ENCODE results near the gene TENT5C.
A peak's percentile ranks its signal among the peaks of the same experiment; 100 is the strongest.

The TENT5C gene

DNA sequence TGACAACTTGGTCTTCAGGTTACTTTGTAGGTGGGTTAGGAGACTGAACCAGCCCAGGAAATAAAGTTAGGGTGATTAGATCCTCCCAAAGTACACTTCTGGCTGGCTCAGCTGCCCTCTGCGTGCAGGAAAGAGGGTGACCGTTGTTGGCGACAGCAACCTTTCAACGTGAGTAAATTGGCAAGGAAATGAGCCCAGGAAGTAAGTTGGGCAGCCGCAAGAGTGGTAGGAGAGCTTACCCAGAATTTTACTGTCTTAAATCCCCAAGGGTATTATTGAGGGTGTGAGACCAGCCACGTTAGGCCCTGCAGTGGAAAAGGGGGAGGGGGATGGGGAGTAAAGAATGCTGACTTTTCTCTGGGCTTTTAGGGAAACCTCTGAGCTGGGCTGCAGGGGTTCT is 1.6 kb downstream of the TENT5C start:
- Histone ChIP-seq H4K20me1 (ENCODE audit: insufficient read depth, low read length) (no peaks in the 10 kb centered on the region), H3K79me2 (ENCODE audit: insufficient read depth, low read length) (no peaks in the 10 kb centered on the region), H3K9ac (ENCODE audit: low read length) (peak overlapping the region; percentile 49; the same call in 1 of the 2 replicates), H3K27me3 (ENCODE audit: insufficient read depth, low read length) (no peaks in the 10 kb centered on the region), H3K36me3 (ENCODE audit: insufficient read depth, low read length) (no peaks in the 10 kb centered on the region), H3K9me2 (ENCODE audit: low read depth, low read length) (no peaks in the 10 kb centered on the region), H3K27ac (ENCODE audit: low read depth, low read length, poor library complexity, severe bottlenecking) (no peak overlapping the region), H3K4me3 (ENCODE audit: low read depth, low read length, poor library complexity, severe bottlenecking) (peak overlapping the region; percentile 76), H3K9me3 (ENCODE audit: low read length) (no peaks in the 10 kb centered on the region), H2AFZ (ENCODE audit: low read length) (no peak overlapping the region), H3F3A (ENCODE audit: insufficient read depth, low read length) (no peaks in the 10 kb centered on the region), H3K4me2 (ENCODE audit: low read length) (peak overlapping the region; percentile 93), H3K4me1 (ENCODE audit: insufficient read depth, low read length, severe bottlenecking) (peaks cover 42% of the 10 kb centered on the region)
- no peak for TF ChIP-seq EZH2 (IDR thresholded peaks at IDR 0.05; ENCODE audit: borderline replicate concordance, low read length)
- TF ChIP-seq, protein P1, sequence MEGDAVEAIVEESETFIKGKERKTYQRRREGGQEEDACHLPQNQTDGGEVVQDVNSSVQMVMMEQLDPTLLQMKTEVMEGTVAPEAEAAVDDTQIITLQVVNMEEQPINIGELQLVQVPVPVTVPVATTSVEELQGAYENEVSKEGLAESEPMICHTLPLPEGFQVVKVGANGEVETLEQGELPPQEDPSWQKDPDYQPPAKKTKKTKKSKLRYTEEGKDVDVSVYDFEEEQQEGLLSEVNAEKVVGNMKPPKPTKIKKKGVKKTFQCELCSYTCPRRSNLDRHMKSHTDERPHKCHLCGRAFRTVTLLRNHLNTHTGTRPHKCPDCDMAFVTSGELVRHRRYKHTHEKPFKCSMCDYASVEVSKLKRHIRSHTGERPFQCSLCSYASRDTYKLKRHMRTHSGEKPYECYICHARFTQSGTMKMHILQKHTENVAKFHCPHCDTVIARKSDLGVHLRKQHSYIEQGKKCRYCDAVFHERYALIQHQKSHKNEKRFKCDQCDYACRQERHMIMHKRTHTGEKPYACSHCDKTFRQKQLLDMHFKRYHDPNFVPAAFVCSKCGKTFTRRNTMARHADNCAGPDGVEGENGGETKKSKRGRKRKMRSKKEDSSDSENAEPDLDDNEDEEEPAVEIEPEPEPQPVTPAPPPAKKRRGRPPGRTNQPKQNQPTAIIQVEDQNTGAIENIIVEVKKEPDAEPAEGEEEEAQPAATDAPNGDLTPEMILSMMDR (IDR thresholded peaks at IDR 0.05; ENCODE audit: low read length) = no peak

DNA sequence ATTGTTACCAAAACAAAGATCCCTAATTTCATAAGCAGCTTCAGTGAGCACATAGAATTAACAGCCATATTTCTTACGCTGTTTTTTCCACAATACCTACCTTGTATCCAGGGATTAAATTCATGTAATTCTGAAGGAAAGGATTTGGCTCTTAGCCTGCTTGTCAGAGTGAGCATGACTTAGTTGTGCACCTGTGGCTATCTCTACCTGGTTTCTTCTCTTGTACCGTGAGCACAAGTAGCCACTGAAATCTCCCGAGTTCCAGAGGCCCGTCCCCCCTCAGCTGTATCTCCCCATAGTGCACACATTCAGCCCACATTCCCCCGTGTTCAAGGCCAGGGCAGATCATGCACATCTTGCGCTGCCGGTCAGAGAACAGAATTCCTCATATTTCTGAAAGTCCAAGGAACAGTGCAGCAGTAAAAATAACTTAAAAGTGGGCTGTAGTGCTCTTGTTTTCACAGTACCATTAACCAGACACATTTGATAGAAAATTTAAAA is 2.3 kb downstream of the TENT5C start:
- Histone ChIP-seq H3K4me1 (ENCODE audit: insufficient read depth, low read length, severe bottlenecking) (peaks cover 49% of the 10 kb centered on the region), H3K27ac (ENCODE audit: low read depth, low read length, poor library complexity, severe bottlenecking) (no peak overlapping the region), H3K9me3 (ENCODE audit: low read length) (no peaks in the 10 kb centered on the region), H3K4me2 (ENCODE audit: low read length) (peak overlapping the region; percentile 93; the same call in 1 of the 2 replicates), H3K4me3 (ENCODE audit: low read depth, low read length, poor library complexity, severe bottlenecking) (peak overlapping the region; percentile 76), H3K36me3 (ENCODE audit: insufficient read depth, low read length) (no peaks in the 10 kb centered on the region), H3K9me2 (ENCODE audit: low read depth, low read length) (no peaks in the 10 kb centered on the region), H3K79me2 (ENCODE audit: insufficient read depth, low read length) (no peaks in the 10 kb centered on the region), H3K27me3 (ENCODE audit: insufficient read depth, low read length) (no peaks in the 10 kb centered on the region), H3K9ac (ENCODE audit: low read length) (no peak overlapping the region; the same call in 1 of the 2 replicates), H3F3A (ENCODE audit: insufficient read depth, low read length) (no peaks in the 10 kb centered on the region), H2AFZ (ENCODE audit: low read length) (no peak overlapping the region), H4K20me1 (ENCODE audit: insufficient read depth, low read length) (no peaks in the 10 kb centered on the region)
- no peak for TF ChIP-seq EZH2 (IDR thresholded peaks at IDR 0.05; ENCODE audit: borderline replicate concordance, low read length)
- TF ChIP-seq, protein P1 (IDR thresholded peaks at IDR 0.05; ENCODE audit: low read length) = no peak

DNA sequence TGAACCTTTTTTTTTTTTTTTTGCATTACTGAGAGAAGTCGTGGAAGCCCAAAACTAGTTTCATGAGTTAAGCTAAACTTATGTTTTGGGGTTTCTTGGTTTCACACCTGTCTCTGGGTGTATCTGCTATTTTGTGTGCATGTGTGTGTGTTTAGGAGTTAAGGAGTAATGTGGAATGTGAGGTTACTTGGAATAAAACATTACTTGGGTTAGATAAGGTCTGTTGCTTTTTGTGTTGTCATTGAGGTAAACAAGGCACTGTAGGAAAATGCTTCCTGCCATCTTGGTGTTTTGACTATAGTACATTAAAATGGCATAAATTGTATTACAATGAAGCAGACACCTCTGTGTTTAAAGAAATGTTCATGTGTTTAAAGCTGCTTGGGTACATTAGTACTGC is 2.9 kb downstream of the TENT5C start:
- H4K20me1 ChIP-seq (ENCODE audit: insufficient read depth, low read length) = no peaks in the 10 kb centered on the region
- H3K9ac ChIP-seq (ENCODE audit: low read length) = no peak overlapping the region
- H3K27ac ChIP-seq (ENCODE audit: low read depth, low read length, poor library complexity, severe bottlenecking) = no peak overlapping the region
- H3K27me3 ChIP-seq (ENCODE audit: insufficient read depth, low read length) = no peaks in the 10 kb centered on the region
- H2AFZ ChIP-seq (ENCODE audit: low read length) = no peak overlapping the region
- TF ChIP-seq, protein P1 (IDR thresholded peaks at IDR 0.05; ENCODE audit: low read length) = no peak
- TF ChIP-seq EZH2 (IDR thresholded peaks at IDR 0.05; ENCODE audit: borderline replicate concordance, low read length) = no peak
- H3K4me3 ChIP-seq (ENCODE audit: low read depth, low read length, poor library complexity, severe bottlenecking) = peak overlapping the region; percentile 76
- H3K9me2 ChIP-seq (ENCODE audit: low read depth, low read length) = no peaks in the 10 kb centered on the region
- H3K4me2 ChIP-seq (ENCODE audit: low read length) = peak overlapping the region; percentile 93; the same call in 1 of the 2 replicates
- 0 out of 2 replicates have a peak, but pooled peaks cover under 1% of the 10 kb centered on the region for H3K79me2 ChIP-seq (ENCODE audit: insufficient read depth, low read length)
- H3K9me3 ChIP-seq (ENCODE audit: low read length) = no peaks in the 10 kb centered on the region
- H3K4me1 ChIP-seq (ENCODE audit: insufficient read depth, low read length, severe bottlenecking) = peaks cover 55% of the 10 kb centered on the region
- no peaks in the 10 kb centered on the region for H3K36me3 ChIP-seq (ENCODE audit: insufficient read depth, low read length)
- H3F3A ChIP-seq (ENCODE audit: insufficient read depth, low read length) = no peaks in the 10 kb centered on the region

Data from OCI-LY1 (cell line).